Measurements from ENCODE around the gene ID1.

DNA sequence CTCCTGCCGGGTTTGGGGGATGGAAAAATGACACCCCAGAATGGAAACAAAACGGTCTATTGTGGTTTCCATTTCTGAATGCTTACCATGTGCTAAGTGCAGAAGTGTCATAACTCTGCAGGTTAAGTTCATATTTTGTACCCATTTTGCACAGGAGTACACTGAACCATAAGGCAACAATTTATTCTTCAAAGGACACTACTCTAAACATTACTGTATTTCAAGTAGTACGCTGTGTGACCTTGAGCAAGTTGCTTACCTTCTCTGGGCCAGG, 9.8 kb upstream of the ID1 start:
- TF ChIP-seq, protein P1, sequence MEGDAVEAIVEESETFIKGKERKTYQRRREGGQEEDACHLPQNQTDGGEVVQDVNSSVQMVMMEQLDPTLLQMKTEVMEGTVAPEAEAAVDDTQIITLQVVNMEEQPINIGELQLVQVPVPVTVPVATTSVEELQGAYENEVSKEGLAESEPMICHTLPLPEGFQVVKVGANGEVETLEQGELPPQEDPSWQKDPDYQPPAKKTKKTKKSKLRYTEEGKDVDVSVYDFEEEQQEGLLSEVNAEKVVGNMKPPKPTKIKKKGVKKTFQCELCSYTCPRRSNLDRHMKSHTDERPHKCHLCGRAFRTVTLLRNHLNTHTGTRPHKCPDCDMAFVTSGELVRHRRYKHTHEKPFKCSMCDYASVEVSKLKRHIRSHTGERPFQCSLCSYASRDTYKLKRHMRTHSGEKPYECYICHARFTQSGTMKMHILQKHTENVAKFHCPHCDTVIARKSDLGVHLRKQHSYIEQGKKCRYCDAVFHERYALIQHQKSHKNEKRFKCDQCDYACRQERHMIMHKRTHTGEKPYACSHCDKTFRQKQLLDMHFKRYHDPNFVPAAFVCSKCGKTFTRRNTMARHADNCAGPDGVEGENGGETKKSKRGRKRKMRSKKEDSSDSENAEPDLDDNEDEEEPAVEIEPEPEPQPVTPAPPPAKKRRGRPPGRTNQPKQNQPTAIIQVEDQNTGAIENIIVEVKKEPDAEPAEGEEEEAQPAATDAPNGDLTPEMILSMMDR (IDR thresholded peaks at IDR 0.05; ENCODE audit: poor library complexity, severe bottlenecking) = no peak
- no peak for TF ChIP-seq RAD21 (conservative IDR thresholded peaks at IDR 0.05)
- TF ChIP-seq EZH2 (IDR thresholded peaks at IDR 0.05; ENCODE audit: borderline replicate concordance, insufficient read depth, low read length, poor library complexity, severe bottlenecking) = no peak
- TF ChIP-seq EP300 (conservative IDR thresholded peaks at IDR 0.05; ENCODE audit: poor library complexity, severe bottlenecking) = no peak

Measured in neural cell (in vitro differentiated cells).